T1000 (cell line): ENCODE data around the gene EMSY.

Experiments used
- DNase-seq: peaks from one replicate; lab custom pipeline; 2025; ENCODE audit warnings: mixed read lengths; lab: John Stamatoyannopoulos, UW

EMSY gene

DNA sequence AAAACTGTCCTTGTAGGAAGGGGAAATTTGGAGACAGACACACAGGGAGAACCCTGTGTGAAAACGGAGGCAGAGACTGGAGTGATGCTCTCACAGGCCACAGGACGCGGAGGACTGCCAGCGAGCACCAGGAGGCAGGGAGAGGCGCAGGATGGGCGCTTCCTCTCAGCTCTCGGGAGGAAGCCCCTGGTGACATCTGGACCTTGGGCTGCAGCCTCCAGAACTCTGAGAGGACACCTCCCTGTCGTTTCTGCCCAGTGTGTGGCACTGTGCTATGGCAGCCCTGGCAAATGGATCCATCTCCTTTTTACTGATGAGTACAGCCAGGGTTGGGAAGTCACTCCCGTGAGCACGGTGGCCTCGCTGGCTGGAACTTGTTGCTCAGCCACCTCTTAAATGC is 151.8 kb downstream of the EMSY start:
- no peak for DNase-seq

DNA sequence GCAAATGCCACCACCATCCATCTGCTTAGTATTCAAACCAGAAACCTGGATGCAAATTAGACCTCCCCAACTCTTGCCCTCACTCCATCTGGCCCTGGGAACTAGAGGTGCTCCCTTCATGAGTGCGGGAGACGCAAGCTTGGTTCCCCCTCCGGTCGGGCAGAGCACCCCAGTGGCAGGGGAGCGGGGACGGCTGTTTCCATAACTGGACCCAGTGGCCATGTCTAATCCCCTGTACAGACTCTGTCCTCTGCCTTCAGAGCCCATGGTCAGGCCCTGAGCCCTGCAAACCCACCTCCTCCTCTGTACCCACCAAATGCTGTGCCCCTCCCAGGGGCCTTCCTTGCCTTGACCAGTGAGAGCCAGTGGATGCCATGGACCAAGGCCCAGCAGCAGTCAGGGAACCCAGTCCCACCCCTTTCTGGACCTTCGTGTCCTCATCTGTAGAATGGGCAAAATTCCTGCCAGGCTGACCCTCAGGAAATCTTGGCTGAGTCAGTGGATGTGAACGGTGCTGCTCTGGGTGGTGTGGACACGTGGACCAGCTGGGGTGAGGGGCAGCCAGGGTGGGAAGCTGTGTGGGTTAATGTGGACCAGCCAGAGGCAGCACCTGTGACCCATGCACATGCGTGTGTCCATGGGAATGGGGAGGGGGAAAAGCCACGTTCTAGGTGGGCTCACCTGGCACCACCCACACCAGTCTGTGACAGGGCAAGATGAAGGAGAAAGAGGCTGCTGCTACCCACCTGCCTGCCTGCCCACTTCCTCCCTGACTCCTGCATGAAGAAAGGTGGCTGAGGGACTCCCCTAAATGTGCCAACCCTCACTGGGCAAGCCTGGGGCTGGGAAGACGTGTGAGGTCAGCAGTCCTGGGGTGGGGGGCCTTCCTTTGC is 153.0 kb downstream of the EMSY start:
- no peak for DNase-seq

DNA sequence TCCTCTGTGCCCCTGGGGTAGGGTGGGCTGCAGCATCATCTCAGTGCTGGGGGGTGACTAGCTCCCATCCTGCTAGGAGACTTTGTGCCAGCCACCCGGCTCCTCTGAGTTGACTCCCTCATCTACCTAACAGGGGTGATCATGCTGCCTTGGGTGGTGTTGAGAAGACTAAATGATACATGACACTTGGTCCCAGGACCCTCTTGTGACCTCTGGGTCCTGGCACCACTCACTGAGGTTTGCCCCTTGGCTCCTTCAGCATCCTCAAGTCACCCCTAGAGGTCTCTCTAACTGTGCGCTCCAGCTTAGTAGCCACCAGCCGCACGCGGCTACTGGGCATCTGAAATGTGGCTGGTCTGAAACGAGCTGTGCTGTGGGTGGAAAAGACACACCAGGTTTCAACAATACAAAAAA is 153.6 kb downstream of the EMSY start:
- DNase-seq: no peak

DNA sequence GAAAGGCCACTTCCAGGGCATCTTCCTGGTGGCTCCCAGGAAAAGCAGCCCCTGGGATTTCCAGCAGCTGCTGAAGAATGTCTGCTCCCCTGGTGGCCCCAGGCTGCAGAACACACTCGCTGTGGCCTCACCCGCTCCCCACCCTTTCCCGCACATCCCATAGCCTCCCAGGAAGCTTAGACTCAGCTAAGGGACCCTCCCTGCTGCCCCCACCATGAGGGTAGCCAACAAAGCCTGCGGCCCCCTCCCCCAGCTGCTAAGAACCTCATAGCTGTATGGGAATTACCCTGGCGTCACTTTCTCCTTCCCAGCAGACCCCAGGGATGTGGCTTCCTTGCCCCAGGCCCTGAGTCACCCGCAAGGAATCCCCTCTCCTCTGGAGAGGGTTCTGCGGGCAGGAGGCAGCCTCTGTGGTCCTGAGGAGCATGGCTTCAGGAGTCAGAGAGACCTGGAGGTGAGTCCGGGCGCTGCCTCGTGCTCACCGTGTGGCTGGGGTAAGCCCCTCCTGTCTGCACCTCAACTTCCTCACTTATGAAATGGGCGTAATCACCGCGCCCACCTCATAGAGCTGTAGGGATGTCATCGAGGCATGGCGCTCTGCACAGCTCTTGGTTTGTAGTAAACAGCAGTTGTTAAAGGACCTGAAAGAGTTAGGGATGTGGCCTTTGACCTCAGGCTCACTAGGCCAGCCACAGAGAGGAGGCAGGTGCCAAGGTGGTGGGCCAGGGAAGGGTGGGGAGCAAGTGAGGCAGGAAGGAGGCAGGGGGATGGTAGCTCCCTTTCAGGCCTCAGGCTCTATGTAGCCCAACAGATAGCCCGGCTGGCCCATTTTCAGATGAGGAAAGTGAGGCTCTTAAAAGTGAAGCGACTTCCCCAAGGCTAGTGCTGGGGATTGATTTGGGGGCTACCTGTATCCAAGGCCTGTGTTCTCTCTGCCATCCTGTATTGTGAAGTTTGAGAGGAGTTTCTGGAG is 154.5 kb downstream of the EMSY start:
- peak; percentile 85 for DNase-seq

DNA sequence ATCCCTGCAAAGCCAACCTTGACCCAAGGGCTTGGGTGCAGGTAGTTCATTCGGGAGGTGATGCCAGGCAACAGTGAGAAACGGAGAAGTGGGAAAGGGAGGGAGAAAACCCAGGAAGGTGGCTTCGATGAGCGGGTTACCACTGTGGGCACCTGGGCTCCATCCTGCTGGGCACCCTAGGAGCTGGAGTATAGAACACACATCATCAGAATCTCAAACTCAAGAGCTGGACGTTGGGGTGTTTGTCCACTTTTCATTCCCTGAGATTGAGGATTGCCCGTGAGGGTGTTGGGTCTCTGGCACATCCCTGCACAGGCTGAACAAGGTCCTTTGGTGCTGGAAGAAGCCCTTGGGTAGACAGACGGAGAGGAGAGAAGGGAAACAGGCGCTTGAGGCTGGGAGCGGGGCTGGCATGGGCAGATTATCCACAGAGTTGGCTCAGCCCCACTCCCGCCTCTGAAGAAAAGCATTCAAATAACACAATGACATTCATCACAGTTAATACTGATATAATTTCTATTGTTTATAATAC is 155.4 kb downstream of the EMSY start:
- DNase-seq: no peak

DNA sequence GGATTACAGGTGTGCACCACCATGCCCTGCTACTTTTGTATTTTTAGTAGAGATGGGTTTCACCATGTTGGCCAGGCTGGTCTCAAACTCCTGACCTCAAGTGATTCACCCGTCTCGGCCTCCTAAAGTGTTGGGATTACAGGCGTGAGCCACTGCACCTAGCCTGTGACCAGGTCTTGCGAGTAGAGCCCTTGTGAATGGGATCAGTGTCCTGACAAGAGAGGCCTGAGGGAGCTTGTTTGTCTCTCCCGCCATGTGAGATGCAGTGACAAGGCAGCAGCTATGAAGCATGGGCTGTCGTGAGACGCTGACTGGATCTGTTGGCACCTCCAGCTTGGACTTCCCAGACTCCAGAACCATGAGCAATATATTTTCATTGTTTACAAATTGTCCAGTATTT is 156.5 kb downstream of the EMSY start:
- DNase-seq: no peak

DNA sequence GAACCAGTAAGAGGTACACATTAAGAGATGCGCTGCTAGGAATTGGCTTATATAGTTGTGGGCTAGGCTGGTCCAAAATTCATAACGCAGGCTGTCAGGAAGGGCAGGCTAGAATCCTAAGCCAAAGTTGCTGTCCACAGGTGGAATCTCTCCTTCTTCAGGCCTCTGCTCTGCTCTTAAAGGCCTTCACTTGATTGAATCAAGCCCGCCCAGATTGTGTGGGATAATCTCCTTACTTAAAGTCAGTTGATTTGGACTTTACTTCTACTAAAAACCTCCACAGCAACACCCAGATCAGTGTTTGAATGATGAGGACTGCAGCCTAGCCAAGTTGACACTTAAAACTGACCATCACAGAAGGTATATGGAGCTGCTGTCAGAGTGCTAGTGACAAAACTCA is 156.9 kb downstream of the EMSY start:
- no peak for DNase-seq

DNA sequence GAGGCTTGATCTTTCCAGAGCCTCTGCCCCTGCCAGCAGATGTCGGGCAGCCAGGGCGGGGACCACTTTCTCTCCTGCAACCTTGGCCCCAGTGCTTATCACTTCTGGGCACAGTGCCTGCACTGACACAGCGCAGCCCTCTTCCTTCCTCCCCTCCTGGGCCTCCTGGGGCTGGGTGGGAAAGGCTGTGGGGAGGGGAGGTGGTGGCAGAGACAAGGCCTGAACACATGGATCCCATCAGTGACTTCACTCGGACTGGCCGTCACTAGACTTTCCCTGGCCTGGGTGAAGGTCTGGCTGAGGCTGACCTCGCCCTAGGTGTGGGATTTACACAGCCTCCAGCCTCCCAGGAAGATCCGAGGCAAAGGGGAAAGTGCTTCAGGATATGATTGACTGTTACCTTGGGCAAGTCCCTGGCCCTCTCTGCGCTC is 157.6 kb downstream of the EMSY start:
- DNase-seq: no peak
